ENCODE measurements around the gene CHSY3.

CHSY3 gene

DNA sequence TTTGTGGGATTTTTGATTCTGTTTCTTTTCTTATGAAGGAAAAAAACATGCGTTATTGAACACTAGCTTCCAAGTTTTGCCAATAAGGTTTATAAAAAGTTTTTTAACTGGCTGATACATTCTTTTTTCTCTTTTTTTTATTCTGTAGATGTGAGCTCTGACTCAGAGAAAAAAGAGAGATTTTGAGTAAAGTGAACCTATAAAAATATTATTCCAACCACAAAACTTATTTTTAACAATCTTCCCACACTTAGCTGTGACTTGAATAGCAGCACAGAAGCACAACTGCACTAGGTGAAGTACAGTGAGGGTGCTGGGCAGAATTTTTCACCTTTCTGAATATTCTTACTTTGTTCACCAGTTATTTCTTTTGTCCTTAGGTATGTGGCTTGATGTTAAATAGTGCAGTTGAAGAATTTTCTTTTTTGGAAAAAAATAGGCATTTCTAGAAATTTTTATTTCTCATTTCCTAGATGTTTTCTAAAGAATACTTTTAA lies 41.6 kb downstream of the CHSY3 start:
- no peak for DNase-seq (ENCODE audit: low spot score)

DNA sequence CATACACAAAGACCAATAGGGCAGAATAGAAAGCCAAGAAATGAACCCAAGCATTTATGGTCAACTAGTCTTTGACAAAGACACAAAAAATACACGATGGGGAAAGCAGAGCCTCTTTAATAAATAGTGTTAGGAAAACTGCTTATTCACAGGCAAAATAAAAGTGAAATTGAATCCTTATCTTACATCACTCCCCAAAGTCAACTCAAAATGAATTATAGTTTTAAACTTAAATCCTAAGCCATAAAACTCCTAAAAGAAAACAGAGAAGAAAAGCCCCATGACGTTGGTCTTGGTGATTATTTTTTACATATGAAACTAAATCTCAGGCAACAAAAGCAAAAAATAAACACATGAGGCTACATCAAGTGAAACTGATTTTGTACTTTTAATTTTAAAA lies 46.8 kb downstream of the CHSY3 start:
- DNase-seq (ENCODE audit: low spot score) = no peak

DNA sequence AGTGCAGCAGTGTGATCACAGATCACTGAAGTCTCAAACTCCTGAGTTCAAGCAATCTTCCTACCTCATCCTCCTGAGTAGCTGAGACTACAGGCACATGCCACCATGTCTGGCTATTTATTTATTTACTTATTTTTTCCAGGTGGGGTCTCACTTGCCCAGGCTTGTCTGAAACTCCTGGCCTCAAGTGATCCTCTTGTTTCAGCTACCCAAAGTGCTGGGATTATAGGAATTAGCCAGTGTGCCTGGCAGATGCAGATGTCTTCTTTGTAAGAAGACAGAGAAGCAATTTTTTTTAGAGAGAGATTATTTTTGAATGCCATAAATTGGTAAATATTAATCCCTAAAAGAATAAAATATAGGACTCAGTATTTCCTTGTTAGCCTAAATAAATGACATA lies 54.3 kb downstream of the CHSY3 start:
- no peak for DNase-seq (ENCODE audit: low spot score)

DNA sequence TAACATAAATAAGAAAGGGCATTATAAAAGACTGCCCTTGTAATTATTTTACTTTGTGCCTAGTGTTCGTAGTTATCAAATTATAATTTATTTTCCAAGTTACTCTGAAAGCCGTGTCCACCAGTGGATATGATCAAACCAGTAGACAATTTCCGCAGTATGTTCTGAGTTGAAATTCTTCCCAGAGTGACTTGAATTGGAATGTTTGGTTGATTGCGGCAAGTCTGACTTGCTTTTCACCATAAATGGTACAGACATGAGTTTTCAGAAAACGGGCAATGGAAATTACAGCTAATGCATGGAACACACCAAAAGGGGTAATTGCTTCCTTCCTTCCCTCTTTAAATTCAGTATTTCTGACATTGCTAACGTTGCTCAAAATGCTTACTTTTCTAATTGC lies 56.6 kb downstream of the CHSY3 start:
- no peak for DNase-seq (ENCODE audit: low spot score)

DNA sequence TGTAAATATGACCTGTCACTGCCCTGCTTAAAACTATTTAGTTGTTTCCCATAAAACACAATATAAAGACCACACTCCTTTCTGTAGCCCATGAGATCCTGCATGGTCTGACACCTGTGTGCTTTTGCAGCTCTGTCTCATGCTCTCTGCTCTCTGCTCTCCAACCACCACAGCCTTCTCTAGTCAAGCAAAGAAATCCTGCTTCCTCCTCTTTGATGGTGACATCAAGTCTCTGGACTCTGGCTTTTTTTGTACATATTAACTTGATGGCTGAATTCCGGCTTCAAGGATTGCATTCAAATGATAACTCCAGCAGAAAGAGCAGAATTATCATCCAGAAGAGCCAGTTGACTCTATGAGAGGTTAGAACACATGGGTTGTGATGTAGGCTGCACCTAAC lies 58.2 kb downstream of the CHSY3 start:
- DNase-seq (ENCODE audit: low spot score) = no peak

DNA sequence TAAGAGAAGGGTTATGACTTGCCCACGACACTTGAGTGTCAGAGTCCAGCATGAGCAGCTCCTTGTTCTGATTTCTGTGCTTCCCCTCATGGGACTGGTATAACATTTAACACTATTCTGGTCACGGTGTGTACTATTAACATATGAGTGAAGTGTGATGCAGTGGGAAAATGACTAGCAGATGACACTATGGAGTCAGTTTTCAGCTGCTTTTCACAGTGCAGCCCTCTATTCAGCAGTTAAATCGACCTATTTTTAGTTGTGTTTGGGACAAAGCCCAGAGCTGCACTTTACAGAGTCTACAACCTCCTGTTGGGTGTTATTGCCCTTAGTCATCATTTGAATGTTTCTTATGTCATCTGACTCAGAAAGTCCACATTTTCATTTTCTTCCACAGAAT lies 59.1 kb downstream of the CHSY3 start:
- DNase-seq (ENCODE audit: low spot score) = peak; percentile 74

DNA sequence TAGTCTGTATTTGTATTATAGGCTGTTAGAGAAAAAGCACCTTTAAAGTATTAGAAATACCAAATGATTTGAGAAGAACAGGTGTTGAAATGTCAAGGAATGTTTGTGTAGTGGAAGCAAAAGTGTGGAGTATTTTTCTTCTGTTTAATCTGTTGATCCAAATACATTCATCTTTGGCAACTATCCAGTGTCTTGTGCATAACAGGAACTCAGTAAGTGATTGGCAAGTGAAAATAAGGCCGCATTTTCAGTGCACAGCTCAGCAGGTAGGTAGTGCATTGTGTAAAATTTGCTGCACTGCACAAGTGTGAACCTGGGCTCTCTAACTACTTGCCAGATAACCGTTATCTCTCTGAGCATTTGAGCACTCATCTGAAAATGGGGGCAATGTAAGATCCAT lies 61.8 kb downstream of the CHSY3 start:
- no peak for DNase-seq (ENCODE audit: low spot score)

DNA sequence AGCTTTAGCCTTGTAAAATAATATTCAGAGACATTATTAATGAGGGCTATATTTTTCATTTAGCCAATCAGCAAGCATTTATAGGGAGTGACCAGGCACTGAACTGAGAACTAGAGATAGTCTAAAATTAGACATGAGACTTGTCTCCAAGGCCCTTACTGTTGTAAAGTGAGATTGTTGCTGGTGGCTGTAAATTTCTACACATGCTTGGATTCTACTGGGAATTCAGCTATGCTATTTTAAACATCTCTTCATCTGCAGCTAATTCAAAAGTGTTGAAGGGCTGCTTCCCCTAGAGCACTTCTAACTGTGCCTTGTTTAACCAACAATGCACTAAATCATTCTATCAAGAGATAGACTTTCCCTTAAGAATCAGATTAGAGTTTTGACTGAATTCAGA lies 67.4 kb downstream of the CHSY3 start:
- no peak for DNase-seq (ENCODE audit: low spot score)

DNA sequence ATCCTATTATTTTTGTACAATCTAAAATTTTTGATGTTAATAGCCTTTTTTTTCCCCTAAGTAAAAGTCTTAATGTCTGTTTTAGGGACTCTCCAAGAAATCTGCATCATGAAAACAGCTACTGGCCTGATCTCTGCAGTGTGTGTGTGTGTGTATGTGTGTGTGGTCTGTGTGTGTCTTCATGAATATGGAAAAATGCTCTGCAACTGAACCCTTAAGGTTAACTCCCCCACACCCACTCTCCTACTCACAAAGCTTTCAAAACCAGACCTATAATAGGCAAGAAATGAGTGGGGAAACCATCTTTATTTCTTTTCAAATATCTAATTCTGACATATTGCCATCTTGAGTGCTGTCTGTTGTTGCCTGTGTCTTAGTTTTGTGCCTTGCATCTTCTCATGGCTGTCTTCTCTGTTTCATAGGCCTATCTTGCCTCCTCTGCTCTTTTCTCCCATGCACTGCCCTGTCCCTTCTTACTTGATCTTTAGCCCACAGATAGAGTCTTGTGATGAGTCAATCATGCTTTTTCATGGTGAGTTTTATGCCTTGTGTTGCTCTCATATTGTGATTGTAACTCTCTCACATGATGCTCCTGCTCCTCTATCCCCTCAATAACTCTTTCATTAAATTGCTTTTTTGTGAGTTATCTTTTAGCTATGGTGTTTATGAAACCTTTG lies 68.3 kb downstream of the CHSY3 start:
- DNase-seq (ENCODE audit: low spot score) = no peak

DNA sequence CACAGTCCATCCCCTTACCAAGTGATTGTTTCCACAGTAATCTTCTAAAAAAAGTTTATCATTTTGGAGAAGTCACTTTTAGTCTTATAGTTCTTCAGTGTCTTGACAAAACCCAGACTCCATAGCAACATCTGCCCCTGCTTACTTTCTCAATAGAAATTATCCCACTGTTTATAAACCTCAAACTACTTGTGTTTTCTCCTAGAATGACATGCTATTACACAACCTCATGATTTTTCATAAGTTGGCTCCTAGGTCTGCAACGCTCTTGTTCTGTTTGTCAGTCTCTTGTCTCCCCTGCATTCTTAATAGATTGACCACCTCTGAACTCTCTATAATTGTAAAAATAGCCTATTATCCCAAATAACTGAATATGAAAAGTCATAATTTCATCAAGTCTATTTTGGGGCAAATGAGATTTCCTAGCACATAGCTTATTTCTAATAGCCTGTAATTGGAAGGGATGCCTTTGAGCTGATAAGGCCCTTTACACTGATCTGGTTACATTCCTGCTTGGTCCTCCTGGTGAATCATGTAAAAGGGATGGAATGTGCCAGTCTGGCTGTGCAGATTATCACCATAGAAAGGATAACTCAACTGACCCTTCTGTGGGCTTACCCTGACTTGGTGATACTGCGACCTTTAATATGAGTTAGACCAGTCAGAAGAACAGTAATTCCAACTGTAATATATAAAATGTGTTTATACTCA lies 69.6 kb downstream of the CHSY3 start:
- DNase-seq (ENCODE audit: low spot score) = peak; percentile 19

DNA sequence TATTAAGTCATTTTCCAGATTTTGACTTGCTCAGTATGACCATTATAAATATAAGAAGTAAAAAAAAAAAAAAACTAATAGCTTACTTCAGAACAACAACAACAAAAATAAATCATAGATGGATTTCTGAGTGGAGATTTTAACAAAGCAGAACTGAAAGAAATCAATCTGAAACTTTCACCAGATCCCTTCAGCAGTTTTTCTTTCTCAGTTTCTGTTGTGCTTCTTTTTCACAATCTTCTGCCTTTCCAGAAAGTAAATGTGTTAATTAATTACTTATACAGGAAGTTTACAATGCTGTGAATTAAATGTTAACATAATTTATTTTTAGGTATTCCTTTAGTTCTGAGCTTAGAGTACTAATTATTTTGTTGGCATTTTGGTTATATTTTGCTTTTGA lies 73.5 kb downstream of the CHSY3 start:
- no peak for DNase-seq (ENCODE audit: low spot score)

DNA sequence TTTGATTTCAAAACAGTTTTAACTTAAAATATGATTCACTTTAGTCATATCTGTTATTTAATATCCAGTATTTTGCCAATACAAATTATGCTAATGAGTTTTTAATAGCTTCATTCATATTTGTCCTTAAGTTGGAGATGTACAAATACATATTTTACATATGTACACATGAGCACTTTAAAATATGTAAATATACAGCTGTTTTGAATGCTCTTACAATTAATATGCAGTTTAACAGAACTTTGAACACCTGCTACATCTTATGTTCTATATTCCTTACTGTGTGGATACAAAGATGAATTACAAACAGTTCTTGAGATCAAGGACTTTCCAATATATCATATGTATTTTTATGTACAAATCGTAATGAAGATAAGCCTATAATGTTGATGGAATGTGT lies 74.0 kb downstream of the CHSY3 start:
- DNase-seq (ENCODE audit: low spot score) = no peak

DNA sequence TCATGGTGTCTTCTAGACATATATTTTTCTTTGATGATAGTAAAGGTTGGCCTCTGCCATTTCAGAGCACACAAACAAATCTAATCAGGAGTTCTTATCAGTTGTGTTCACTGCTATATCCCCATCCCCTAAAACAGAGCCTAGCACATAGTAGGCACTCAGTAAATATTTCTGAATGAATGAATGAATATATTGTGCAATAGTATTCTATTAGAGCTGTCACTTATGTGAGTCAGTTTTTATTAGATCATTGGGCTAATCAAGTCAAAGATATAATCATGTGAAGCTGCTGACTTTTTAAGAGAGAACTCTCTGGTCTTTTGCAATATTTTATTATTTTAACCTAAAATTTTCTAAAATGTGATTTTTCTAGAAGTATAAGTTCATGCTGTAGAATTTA lies 84.2 kb downstream of the CHSY3 start:
- no peak for DNase-seq (ENCODE audit: low spot score)

DNA sequence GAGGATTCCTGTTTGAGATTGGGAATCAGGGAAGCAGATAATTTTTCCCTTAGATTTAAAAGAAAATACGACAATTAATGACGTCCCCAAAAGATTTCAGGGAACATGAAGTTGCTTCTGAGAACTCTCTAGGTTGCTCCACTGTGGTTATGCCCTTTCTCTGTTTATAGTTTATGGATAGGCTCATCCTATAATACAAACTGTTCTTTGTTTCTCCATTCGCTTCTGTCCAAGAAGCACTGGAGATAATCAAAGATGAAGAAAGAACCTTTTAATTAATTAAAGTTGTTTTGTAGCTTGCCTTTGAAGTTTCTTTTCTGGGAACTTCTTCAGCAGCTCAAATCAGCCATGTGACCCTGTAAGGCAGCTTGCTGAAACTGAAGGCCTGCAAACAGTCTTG lies 87.5 kb downstream of the CHSY3 start:
- DNase-seq (ENCODE audit: low spot score) = no peak

DNA sequence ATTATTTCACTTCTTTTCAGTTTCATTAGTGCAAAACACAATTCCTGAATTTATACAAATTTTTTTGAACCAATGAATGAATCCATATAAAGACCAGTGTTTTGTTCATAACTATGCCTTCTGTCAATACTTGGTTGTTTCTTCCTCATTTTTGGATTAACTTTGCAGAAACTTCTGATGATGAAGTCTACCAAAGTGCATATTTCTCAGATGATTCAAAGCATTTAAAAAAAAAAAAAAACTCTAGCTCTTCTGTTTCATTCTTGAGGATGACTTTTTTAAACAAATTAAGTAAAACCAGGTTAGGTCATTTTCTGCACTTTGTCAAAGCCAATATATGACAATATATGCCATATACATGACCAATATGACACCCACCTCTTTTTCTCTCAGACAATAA lies 92.6 kb downstream of the CHSY3 start:
- peak; percentile 41 for DNase-seq (ENCODE audit: low spot score)

DNA sequence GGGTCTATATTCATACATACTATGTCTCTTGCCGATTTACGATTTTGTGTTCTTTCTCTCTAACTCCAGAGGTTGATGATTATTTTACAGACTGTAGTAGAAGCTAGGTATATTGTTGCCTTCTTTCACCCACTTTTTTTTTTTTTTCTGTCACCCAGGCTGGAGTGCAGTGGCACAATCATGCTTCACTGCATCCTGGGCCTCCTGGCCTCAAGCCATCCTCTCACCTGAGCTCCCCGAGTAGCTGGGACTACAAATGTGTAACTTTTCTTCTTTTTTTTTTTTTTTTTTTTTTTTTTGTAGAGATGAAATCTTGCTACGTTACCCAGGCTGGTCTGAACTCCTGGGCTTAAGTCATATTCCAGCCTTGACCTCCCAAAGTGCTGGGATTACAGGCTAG lies 96.2 kb downstream of the CHSY3 start:
- DNase-seq (ENCODE audit: low spot score) = no peak

DNA sequence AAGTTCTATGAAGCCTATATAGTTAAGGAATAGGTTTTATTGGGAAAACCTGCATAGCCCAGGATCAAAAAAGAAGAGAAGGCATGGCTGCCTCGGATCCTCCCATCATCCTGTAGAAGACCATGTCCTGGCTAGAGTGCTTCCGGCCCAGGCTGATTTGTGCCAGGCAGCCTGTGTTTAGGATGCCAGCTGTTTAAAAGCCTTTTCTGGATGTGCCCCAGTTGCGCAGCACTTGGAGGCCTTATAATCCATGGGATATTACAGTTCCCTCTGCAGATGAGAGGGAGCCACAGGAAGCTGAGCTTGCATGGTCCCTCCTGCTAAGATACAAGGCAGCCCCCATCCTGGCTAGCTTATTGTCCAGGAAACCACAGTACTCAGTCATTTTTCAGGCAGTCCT lies 97.9 kb downstream of the CHSY3 start:
- DNase-seq (ENCODE audit: low spot score) = no peak

DNA sequence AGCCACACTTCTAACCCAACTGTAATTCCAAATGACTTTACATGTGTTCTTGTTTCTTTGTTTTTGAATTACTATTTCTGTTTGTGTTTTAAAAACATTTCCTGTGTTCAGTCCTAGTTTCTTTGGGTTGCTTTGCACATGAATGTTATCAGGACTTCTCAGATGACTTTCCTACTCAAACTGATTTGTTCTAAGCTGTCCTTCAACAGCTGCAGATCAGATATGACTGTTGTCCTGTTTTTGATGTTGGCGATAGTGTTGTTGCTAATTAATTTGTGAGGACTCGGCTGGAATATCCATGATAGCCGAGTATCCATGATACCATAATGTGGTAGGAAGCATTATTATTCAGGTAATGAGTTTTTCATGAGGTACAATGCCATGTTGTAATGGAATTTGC lies 98.6 kb downstream of the CHSY3 start:
- DNase-seq (ENCODE audit: low spot score) = no peak

DNA sequence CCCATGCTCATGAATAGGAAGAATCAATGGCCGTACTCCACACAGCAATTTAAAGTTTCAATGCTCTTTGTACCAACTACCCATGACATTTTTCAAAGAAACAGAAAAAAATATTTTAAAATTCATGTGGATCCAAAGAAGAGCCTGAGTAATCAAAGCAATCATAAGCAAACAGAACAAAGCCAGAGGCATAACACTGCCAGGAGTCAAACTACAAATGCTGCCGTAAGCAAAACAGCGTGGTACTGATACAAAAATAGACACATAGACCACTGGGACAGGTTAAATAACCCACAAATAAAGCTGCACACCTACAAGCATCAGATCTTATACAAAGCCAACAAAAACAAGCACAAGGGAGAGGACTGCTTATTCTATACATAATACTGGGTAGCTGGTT lies 107.7 kb downstream of the CHSY3 start:
- no peak for DNase-seq (ENCODE audit: low spot score)

DNA sequence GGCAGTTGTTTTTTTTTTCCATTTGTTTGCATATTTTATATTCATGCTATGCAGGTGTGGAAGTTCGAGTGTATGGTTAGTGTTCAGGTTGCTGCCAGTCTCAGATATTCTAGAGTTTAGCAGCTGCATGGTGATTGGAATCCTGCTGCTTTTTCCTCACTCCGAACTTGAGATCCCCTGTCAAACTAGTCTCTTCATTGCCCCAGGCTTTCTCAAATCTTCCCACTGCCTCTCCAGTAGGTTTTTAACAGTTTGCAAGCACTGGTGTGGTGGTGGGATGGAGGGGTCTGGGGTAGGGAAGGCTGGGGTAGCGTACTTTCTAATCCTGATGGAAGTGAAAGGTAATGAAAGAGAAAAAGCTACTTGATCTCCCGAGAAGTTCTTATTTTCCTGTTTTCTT lies 112.9 kb downstream of the CHSY3 start:
- DNase-seq (ENCODE audit: low spot score) = no peak

DNA sequence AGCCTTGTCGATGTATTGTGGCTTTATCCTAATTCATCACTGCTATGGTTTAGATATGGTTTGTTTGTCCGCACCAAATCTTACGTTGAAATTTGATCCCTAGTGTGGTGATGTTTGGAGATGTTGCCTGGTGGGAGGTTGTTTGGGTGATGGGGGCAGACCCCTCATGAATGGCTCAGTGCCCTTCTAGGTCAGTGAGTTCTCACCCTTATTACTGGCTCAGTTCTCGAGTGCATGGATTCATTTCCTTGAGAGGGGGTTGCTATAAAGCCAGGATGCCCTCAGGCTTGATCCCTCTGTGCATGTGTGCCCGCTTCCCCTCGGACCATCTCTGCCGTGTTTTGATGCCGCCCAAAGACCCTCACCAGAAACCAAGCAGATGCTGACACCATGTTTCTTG lies 114.4 kb downstream of the CHSY3 start:
- no peak for DNase-seq (ENCODE audit: low spot score)

DNA sequence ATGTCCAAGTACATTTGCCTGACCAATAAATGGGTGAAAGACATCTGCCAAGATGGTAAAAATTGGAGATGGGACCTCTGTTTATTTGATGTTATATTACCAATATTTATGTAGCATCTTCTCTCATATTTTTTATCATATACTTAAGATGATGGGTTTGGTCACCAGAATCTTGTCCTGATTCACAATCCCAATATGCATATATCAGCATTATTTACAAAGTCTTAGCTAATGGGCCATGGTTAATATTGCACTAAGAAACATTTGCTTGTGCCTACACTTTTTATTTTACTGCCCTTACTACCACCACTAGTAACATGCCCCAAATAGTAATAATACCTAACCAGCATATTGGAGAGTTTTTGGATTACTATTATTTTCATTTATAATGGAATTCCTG lies 116.7 kb downstream of the CHSY3 start:
- DNase-seq (ENCODE audit: low spot score) = no peak

DNA sequence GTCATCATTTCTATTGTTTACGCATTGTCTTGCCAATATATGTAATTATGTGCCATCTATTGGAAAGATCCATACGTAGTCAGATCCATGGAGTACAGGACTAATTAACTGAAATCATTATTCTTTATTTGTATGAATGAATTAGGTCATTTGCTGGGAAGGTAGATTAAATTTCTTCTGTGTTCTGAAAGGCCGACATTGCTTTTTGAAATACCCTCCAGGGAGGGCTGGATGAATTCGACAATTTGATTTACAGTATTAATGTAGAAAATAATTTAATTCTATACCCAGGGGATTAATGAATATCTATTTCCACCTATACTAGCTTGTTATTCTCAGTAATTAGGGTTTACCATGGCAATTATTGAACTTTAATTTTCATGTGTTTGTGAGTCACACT lies 117.6 kb downstream of the CHSY3 start:
- no peak for DNase-seq (ENCODE audit: low spot score)

DNA sequence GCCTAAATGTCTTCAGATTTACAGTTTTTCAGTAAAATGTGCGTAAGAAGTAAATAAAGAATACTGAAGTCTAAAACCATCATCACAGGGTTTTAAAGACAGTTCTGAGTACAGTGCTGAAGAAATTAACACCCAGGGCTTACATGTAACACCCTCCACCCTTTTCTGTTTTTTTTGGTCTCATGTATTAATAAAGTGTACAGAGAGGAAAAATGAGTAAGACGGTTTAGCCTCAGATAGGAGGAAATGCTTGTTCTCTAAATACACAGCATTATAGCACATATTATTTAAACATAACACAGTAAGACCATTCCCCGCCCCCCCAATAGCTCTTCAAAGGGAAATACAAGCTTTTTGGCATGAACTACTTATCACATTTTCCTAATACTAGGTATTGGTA lies 119.3 kb downstream of the CHSY3 start:
- DNase-seq (ENCODE audit: low spot score) = no peak
